ENCODE data around the gene CEBPB. TPM values are rescaled to one million over a fixed set of nuclear protein-coding genes. Genes with fewer than 3 reads are reported as not detected.

The CEBPB gene
- total RNA-seq (2022; extraction: Qiagen RNA extraction; ENCODE audit: low read depth) = 136 to 385 TPM (median 308 TPM) in 5 replicates

GRCh38 chr20:50190251-50191064 is at the start of gene CEBPB:
Gene CEBPB, plus strand, starts transcription at chr20:50190830. Its CDS starts 204 bp downstream, at chr20:50191034.

GRCh38 chr20:50153500-50154377 is 36.9 kb upstream of the CEBPB start, which contains the start of gene PEDS1:
Gene PEDS1, minus strand, starts transcription at chr20:50153723. Its CDS starts 86 bp downstream, at chr20:50153637.

Other genes with a start within 250 kb of the CEBPB start
- 7.7 to 15.0 TPM (median 12.8 TPM) in 5 replicates for gene SNAI1, start 207.8 kb upstream of the CEBPB start, total RNA-seq (2022; extraction: Qiagen RNA extraction; ENCODE audit: low read depth)
- gene UBE2V1, start 77.7 kb upstream of the CEBPB start, total RNA-seq (2022; extraction: Qiagen RNA extraction; ENCODE audit: low read depth) = 99.3 to 202 TPM (median 111 TPM) in 5 replicates
- gene PEDS1, start 37.1 kb upstream of the CEBPB start, total RNA-seq (2022; extraction: Qiagen RNA extraction; ENCODE audit: low read depth) = 35.9 to 59.4 TPM (median 53.5 TPM) in 5 replicates